Loucy (cell line): Measurements from ENCODE around the gene LRRC66.

ENCODE experiments used
- H2AFZ ChIP-seq: fragments of 200-600 bp; sonication (generic); 2 replicates; pipeline ENCODE4 v1.6.0; 2016; ENCODE audit warnings: antibody characterized with exemption, mild to moderate bottlenecking, low read length, moderate library complexity
- H3F3A ChIP-seq: fragments of 200-600 bp; 2 replicates; pipeline ENCODE4 v1.6.0; 2016; ENCODE audit warnings: antibody characterized with exemption, low read depth, mild to moderate bottlenecking
- H3K27me3 ChIP-seq: fragments of 200-600 bp; sonication (generic); 2 replicates; pipeline ENCODE4 v1.6.1; 2014; ENCODE audit warnings: low read length, mild to moderate bottlenecking; ENCODE audit not compliant: insufficient read depth, poor library complexity, severe bottlenecking
- H3K36me3 ChIP-seq: fragments of 200-600 bp; sonication (generic); 2 replicates; pipeline ENCODE4 v1.6.1; 2016; ENCODE audit warnings: low read length; ENCODE audit not compliant: insufficient read depth
- H3K4me1 ChIP-seq: fragments of 200-600 bp; sonication (generic); 2 replicates; pipeline ENCODE4 v1.5.1; 2014; ENCODE audit warnings: low read length, mild to moderate bottlenecking; ENCODE audit not compliant: insufficient read depth, poor library complexity, severe bottlenecking
- H3K4me2 ChIP-seq: fragments of 200-600 bp; sonication (generic); 2 replicates; pipeline ENCODE4 v1.6.0; 2014; ENCODE audit warnings: antibody characterized with exemption, low read length, low read depth, mild to moderate bottlenecking; ENCODE audit not compliant: poor library complexity, severe bottlenecking
- H3K4me3 ChIP-seq: fragments of 200-600 bp; sonication (generic); 2 replicates; pipeline ENCODE4 v1.5.1; 2014; ENCODE audit warnings: low read length, mild to moderate bottlenecking, mixed read lengths; ENCODE audit not compliant: poor library complexity, severe bottlenecking
- H3K79me2 ChIP-seq: fragments of 200-600 bp; sonication (generic); 2 replicates; pipeline ENCODE4 v1.6.1; 2014; ENCODE audit warnings: low read length; ENCODE audit not compliant: insufficient read depth
- H3K9ac ChIP-seq: fragments of 200-600 bp; sonication (generic); 2 replicates; pipeline ENCODE4 v1.6.0; 2014; ENCODE audit warnings: mild to moderate bottlenecking, low read depth, low read length, moderate library complexity; ENCODE audit not compliant: poor library complexity, severe bottlenecking
- H3K9me2 ChIP-seq: fragments of 200-600 bp; sonication (generic); replicated peaks from 2 replicates; pipeline ENCODE4 v1.6.1; 2016; ENCODE audit warnings: low read depth, low read length, mixed read lengths
- H3K9me3 ChIP-seq: fragments of 200-600 bp; sonication (generic); 2 replicates; pipeline ENCODE4 v1.6.1; 2014; ENCODE audit warnings: mild to moderate bottlenecking, antibody characterized with exemption, low read length, low read depth; ENCODE audit not compliant: insufficient read depth
- H4K20me1 ChIP-seq: fragments of 200-600 bp; sonication (generic); 2 replicates; pipeline ENCODE4 v1.6.0; 2014; ENCODE audit warnings: antibody characterized with exemption, low read length, mild to moderate bottlenecking; ENCODE audit not compliant: insufficient read depth, poor library complexity, severe bottlenecking
- CTCF ChIP-seq: fragments of 200-600 bp; sonication (generic); conservative IDR thresholded peaks from 2 replicates; pipeline ENCODE4 v1.5.1; 2014; ENCODE audit warnings: mild to moderate bottlenecking, antibody characterized with exemption, low read length
- EZH2phosphoT487 ChIP-seq: fragments of 200-600 bp; IDR thresholded peaks from 2 replicates; pipeline ENCODE4 v1.6.1; 2018; ENCODE audit warnings: antibody characterized with exemption, mild to moderate bottlenecking, moderate library complexity, borderline replicate concordance

LRRC66 gene

GRCh38 chr4:52016981-52017380 lies 3.2 kb downstream of the LRRC66 start:
- no peak overlapping the region for H2AFZ ChIP-seq
- H3K27me3 ChIP-seq: no peaks in the 10 kb centered on the region
- H3K9me3 ChIP-seq: no peaks in the 10 kb centered on the region
- no peak overlapping the region for H3K4me3 ChIP-seq
- no peaks in the 10 kb centered on the region for H3K9me2 ChIP-seq
- no peaks in the 10 kb centered on the region for H3K36me3 ChIP-seq
- no peak overlapping the region for H3K9ac ChIP-seq
- H3K79me2 ChIP-seq: no peaks in the 10 kb centered on the region
- H3K4me1 ChIP-seq: no peaks in the 10 kb centered on the region
- no peaks in the 10 kb centered on the region for H3F3A ChIP-seq
- no peak for TF ChIP-seq CTCF
- no peak for TF ChIP-seq EZH2phosphoT487
- no peak overlapping the region for H3K4me2 ChIP-seq
- H4K20me1 ChIP-seq: no peaks in the 10 kb centered on the region

DNA sequence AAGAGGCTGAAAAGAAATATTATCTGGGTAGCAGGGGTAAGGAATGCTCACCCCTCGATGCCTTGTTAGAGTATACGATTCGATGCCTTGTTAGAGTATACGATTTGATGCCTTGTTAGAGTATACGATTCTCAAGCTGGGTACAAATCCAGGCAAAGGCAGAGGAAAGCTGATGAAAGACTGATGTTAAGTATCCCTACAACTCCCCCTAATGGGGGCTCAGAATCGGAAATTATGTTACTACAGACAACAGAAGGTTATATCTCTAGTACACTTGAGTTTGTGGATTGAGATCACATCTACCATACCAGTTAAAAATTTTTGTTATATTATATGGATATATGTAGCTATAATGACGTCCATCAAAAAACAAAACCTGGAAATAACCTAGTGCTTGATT lies 4.8 kb downstream of the LRRC66 start:
- no peaks in the 10 kb centered on the region for H3K36me3 ChIP-seq
- no peaks in the 10 kb centered on the region for H3K4me1 ChIP-seq
- no peaks in the 10 kb centered on the region for H3K79me2 ChIP-seq
- no peak overlapping the region for H2AFZ ChIP-seq
- no peak overlapping the region for H3K4me3 ChIP-seq
- H3K27me3 ChIP-seq: no peaks in the 10 kb centered on the region
- no peak overlapping the region for H3K4me2 ChIP-seq
- no peak overlapping the region for H3K9ac ChIP-seq
- TF ChIP-seq EZH2phosphoT487 (no peak), CTCF (peak; percentile 46)
- no peaks in the 10 kb centered on the region for H3K9me2 ChIP-seq
- H3F3A ChIP-seq: no peaks in the 10 kb centered on the region
- H4K20me1 ChIP-seq: no peaks in the 10 kb centered on the region
- H3K9me3 ChIP-seq: no peaks in the 10 kb centered on the region

DNA sequence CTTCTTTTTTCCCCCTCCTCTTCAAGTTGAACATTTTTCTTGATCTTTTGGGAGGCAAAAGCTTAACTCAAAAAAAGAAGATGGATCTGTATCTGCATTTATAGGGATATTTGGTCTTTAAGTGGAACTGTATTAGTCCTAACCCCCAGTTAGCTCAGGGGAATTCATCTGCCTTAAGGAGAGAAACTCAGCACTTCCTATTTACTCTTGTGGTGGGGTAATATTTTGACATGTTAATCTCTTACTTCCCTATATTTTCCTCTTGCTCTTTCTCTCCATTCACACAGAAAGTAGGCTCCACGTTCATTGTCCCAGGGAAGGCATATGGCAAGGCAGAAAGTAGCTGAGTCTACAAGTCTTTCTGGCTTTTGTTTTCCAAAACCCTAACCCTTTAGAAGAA lies 5.3 kb downstream of the LRRC66 start:
- no peak overlapping the region for H2AFZ ChIP-seq
- H3K4me2 ChIP-seq: no peak overlapping the region
- TF ChIP-seq CTCF: no peak
- TF ChIP-seq EZH2phosphoT487: no peak

More for the DNA sequence above, 5.3 kb downstream of the LRRC66 start:
- Histone ChIP-seq H3K9me3 (no peaks in the 10 kb centered on the region), H3K4me1 (no peaks in the 10 kb centered on the region), H4K20me1 (no peaks in the 10 kb centered on the region), H3K79me2 (no peaks in the 10 kb centered on the region), H3K4me3 (no peak overlapping the region), H3K9ac (no peak overlapping the region), H3K36me3 (no peaks in the 10 kb centered on the region), H3K9me2 (no peaks in the 10 kb centered on the region), H3F3A (no peaks in the 10 kb centered on the region), H3K27me3 (no peaks in the 10 kb centered on the region)
